Panc1 (cell line): ENCODE data around the gene FMO3.

ENCODE experiments used
- CTCF ChIP-seq: fragments of 450-650 bp; IDR thresholded peaks from 2 replicates; pipeline ENCODE4 v1.5.1; 2017; ENCODE audit warnings: mild to moderate bottlenecking
- POLR2AphosphoS5 ChIP-seq: IDR thresholded peaks from 2 replicates; pipeline ENCODE4 v1.6.1; 2012; ENCODE audit warnings: mild to moderate bottlenecking, low read depth, low read length, moderate library complexity
- REST ChIP-seq, 2 experiments: IDR thresholded peaks; 2 replicates each; pipeline ENCODE4 v1.6.1; 2011 to 2012; ENCODE audit warnings: low read depth in 2 of 2, control low read depth in 1 of 2, low read length in 1 of 2, mild to moderate bottlenecking in 1 of 2, moderate library complexity in 1 of 2; ENCODE audit not compliant: insufficient read depth in 1 of 2
- SIN3A ChIP-seq: IDR thresholded peaks from 2 replicates; pipeline ENCODE4 v1.6.1; 2012; ENCODE audit warnings: low read depth, mild to moderate bottlenecking, low read length, moderate library complexity, borderline replicate concordance; ENCODE audit not compliant: insufficient read depth

GRCh38 chr1:171084870-171085269 is 5.8 kb upstream of the FMO3 start:
- TF ChIP-seq CTCF: no peak
- no peak for TF ChIP-seq POLR2AphosphoS5
- no peak for TF ChIP-seq SIN3A
- no peak for TF ChIP-seq REST (IDR thresholded peaks at IDR 0.05; ENCODE audit: insufficient read depth in 1 of 2, low read depth in 2 of 2, low read length in 1 of 2)
